ENCODE data around the gene SHANK1.
A peak's percentile ranks its signal among the peaks of the same experiment; 100 is the strongest.
"Not testable (repeated sequence)": the region's sequence is repeated elsewhere in the genome, so short reads cannot be mapped to it uniquely, and the experiment has no call there.

The SHANK1 gene

GRCh38 chr19:50719566-50719965, at the start of gene SHANK1:
TSS of gene SHANK1 (minus strand) at chr19:50719802. CDS start at chr19:50716919, 2,883 bp downstream.
- no peak for DNase-seq (ENCODE audit: low read depth)
- no peak within 1 kb of the TSS for H3K4me3 ChIP-seq (ENCODE audit: low read depth, low read length)
- no peak for TF ChIP-seq CTCF (IDR thresholded peaks at IDR 0.05; ENCODE audit: low read depth, low read length, missing control alignments)

DNA sequence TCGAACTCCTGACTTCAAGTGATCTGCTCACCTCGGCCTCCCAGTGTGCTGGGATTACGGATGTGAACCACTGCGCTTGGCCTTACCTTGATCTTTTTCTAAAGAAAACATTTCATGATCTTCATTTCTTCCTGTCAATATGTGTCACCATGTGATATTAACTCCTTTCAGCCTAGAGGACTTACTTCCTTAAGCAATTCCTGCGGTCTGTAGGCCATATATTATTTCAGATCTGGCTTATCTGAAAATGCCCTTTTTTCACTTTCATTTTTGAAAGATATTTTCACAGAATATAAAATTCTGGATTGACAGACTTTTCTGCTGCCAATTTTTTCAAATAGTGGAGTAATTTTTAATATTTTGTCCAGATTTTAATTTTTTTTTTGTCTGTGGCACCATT, 48.7 kb upstream of the SHANK1 start:
- no peak overlapping the region for H3K4me3 ChIP-seq (ENCODE audit: low read depth, low read length)
- TF ChIP-seq CTCF (IDR thresholded peaks at IDR 0.05; ENCODE audit: low read depth, low read length, missing control alignments), result no peak
- DNase-seq (ENCODE audit: low read depth), result no peak

- DNase-seq (ENCODE audit: low read depth); H3K4me3 ChIP-seq (ENCODE audit: low read depth, low read length): not testable (repeated sequence)
Measured at GRCh38 chr19:50767263-50767662, 47.7 kb upstream of the SHANK1 start.

DNA sequence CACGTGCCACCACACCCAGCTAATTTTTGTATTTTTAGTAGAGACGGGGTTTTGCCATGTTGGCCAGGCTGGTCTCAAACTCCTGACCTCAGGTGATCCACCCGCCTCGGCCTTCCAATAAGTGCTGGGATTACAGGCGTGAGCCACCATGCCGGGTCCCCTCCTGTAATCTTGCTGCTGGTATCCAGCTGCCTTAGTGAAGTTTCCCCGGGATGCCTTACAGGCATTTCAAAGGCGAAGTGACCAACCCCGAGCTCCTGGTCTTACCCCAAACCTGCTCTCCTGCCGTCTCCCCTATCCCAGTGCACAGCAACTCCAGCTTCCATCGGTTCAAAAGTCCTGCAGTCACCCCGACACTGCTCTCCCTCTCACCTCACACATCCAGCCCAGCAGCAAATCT, 47.1 kb upstream of the SHANK1 start:
- DNase-seq (ENCODE audit: low read depth); H3K4me3 ChIP-seq (ENCODE audit: low read depth, low read length): not testable (repeated sequence)

DNA sequence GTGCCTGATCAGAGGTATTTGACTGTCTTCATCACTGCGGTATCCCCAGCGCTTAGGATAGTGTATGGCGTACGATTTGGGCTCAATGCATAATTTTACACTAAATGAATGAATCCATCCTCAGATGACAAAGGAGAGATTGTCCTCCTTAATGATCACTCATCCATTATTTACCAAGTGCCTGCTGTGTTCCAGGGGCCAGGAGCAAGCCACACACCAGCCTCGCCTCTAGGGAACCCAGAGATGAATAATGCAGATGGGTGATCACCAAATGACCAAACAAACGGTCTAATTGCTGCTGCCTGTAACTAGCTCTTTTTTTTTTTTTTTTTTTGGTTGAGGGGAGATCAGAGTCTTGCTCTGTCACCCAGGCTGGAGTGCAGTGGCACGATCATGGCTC, 44.8 kb upstream of the SHANK1 start:
- TF ChIP-seq CTCF (IDR thresholded peaks at IDR 0.05; ENCODE audit: low read depth, low read length, missing control alignments), result no peak
- no peak for DNase-seq (ENCODE audit: low read depth)
- H3K4me3 ChIP-seq (ENCODE audit: low read depth, low read length), result no peak overlapping the region

- DNase-seq (ENCODE audit: low read depth); H3K4me3 ChIP-seq (ENCODE audit: low read depth, low read length): not testable (repeated sequence)
Measured at GRCh38 chr19:50763521-50763920, 43.9 kb upstream of the SHANK1 start.

GRCh38 chr19:50761501-50761900, 41.9 kb upstream of the SHANK1 start:
- H3K4me3 ChIP-seq (ENCODE audit: low read depth, low read length); DNase-seq (ENCODE audit: low read depth): not testable (repeated sequence)

GRCh38 chr19:50759886-50760285, 40.3 kb upstream of the SHANK1 start:
- peak; percentile 5 for DNase-seq (ENCODE audit: low read depth)
- no peak for TF ChIP-seq CTCF (IDR thresholded peaks at IDR 0.05; ENCODE audit: low read depth, low read length, missing control alignments)
- no peak overlapping the region for H3K4me3 ChIP-seq (ENCODE audit: low read depth, low read length)

- not testable (repeated sequence) for DNase-seq (ENCODE audit: low read depth); H3K4me3 ChIP-seq (ENCODE audit: low read depth, low read length)
Measured at GRCh38 chr19:50759076-50759475, 39.5 kb upstream of the SHANK1 start.

GRCh38 chr19:50757624-50758023, 38.0 kb upstream of the SHANK1 start:
- not testable (repeated sequence) for H3K4me3 ChIP-seq (ENCODE audit: low read depth, low read length)

GRCh38 chr19:50756244-50756643, 36.6 kb upstream of the SHANK1 start:
- not testable (repeated sequence) for DNase-seq (ENCODE audit: low read depth); H3K4me3 ChIP-seq (ENCODE audit: low read depth, low read length)

More at GRCh38 chr19:50757624-50758023, 38.0 kb upstream of the SHANK1 start:
- DNase-seq (ENCODE audit: low read depth), result not testable (repeated sequence)
